ENCODE results near the gene BARHL1. TPM values are rescaled to one million over a fixed set of nuclear protein-coding genes. Genes with fewer than 3 reads are reported as not detected.

BARHL1 gene
- total RNA-seq, 2 experiments from 2014 or later = not detected

GRCh38 chr9:132614324-132614723, 31.9 kb downstream of the BARHL1 start:
- BruUV-seq (replicated peaks) = no TSS peak
- POLR2A ChIA-PET = interaction anchor here (0.8 kb wide), 1 partner anchor 74 kb away, joined by 3 read pairs; no protein-coding TSS in a partner anchor
- Histone ChIP-seq H2AFZ (ENCODE audit: low read length) (no peak overlapping the region), H3K9me2 (ENCODE audit: insufficient read depth, low read length) (no peaks in the 10 kb centered on the region), H3K79me2 (ENCODE audit: insufficient read depth, low read depth, low read length) (no peaks in the 10 kb centered on the region), H3K4me2 (ENCODE audit: low read length) (no peak overlapping the region), H3K27ac (ENCODE audit: low read depth, low read length, poor library complexity, severe bottlenecking) (no peak overlapping the region), H3K9me3 (ENCODE audit: low read length) (no peaks in the 10 kb centered on the region), H3K4me3 (ENCODE audit: low read depth, low read length, poor library complexity, severe bottlenecking) (no peak overlapping the region), H4K20me1 (ENCODE audit: insufficient read depth, low read length) (no peaks in the 10 kb centered on the region), H3K4me1 (ENCODE audit: insufficient read depth, low read length, poor library complexity, severe bottlenecking) (no peaks in the 10 kb centered on the region), H3K36me3 (ENCODE audit: insufficient read depth, low read length) (peaks cover 96% of the 10 kb centered on the region)
- CTCF ChIA-PET (ENCODE audit: unreplicated experiment) = no interaction called here
- DNase-seq (ENCODE audit: low spot score) = no peak
- intact Hi-C loops (cut with micrococcal nuclease; ENCODE audit: unreplicated experiment) = no loop called here
- no peak for TF ChIP-seq EZH2phosphoT487 (IDR thresholded peaks at IDR 0.05; ENCODE audit: borderline replicate concordance, low read depth, low read length)
- TF ChIP-seq, protein P1, sequence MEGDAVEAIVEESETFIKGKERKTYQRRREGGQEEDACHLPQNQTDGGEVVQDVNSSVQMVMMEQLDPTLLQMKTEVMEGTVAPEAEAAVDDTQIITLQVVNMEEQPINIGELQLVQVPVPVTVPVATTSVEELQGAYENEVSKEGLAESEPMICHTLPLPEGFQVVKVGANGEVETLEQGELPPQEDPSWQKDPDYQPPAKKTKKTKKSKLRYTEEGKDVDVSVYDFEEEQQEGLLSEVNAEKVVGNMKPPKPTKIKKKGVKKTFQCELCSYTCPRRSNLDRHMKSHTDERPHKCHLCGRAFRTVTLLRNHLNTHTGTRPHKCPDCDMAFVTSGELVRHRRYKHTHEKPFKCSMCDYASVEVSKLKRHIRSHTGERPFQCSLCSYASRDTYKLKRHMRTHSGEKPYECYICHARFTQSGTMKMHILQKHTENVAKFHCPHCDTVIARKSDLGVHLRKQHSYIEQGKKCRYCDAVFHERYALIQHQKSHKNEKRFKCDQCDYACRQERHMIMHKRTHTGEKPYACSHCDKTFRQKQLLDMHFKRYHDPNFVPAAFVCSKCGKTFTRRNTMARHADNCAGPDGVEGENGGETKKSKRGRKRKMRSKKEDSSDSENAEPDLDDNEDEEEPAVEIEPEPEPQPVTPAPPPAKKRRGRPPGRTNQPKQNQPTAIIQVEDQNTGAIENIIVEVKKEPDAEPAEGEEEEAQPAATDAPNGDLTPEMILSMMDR (conservative IDR thresholded peaks at IDR 0.05; ENCODE audit: low read length) = no peak

DNA sequence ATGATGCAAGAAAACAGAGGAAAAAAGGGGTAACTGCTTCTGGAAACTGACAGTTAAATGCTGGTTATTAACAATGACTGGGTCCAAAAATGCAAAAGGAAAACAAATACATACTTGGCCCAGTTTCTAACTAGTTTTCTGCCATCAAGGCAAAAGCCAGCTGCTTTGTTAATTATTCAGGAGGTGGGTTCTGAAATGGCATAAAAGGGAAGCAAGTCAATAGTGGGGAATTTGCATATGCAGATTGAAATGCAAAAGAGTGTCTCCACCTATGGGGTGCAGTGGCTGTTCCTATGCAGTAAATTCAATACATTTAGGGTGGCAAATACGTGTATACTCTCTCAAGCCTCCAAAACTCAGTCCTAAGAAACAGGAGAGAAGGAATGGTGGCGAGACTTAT, 33.4 kb downstream of the BARHL1 start:
- no peak for DNase-seq (ENCODE audit: low spot score)
- Histone ChIP-seq H3K9me3 (ENCODE audit: low read length) (no peaks in the 10 kb centered on the region), H3K36me3 (ENCODE audit: insufficient read depth, low read length) (peaks cover 96% of the 10 kb centered on the region), H3K4me2 (ENCODE audit: low read length) (no peak overlapping the region), H4K20me1 (ENCODE audit: insufficient read depth, low read length) (no peaks in the 10 kb centered on the region), H3K27ac (ENCODE audit: low read depth, low read length, poor library complexity, severe bottlenecking) (no peak overlapping the region), H2AFZ (ENCODE audit: low read length) (no peak overlapping the region), H3K4me1 (ENCODE audit: insufficient read depth, low read length, poor library complexity, severe bottlenecking) (no peaks in the 10 kb centered on the region), H3K79me2 (ENCODE audit: insufficient read depth, low read depth, low read length) (no peaks in the 10 kb centered on the region), H3K4me3 (ENCODE audit: low read depth, low read length, poor library complexity, severe bottlenecking) (no peak overlapping the region), H3K9me2 (ENCODE audit: insufficient read depth, low read length) (no peaks in the 10 kb centered on the region)
- TF ChIP-seq EZH2phosphoT487 (IDR thresholded peaks at IDR 0.05; ENCODE audit: borderline replicate concordance, low read depth, low read length) = no peak
- TF ChIP-seq, protein P1 (conservative IDR thresholded peaks at IDR 0.05; ENCODE audit: low read length) = no peak
- ChIA-PET POLR2A (no interaction called here), CTCF (ENCODE audit: unreplicated experiment) (no interaction called here)
- intact Hi-C loops (cut with micrococcal nuclease; ENCODE audit: unreplicated experiment) = no loop called here
- BruUV-seq (replicated peaks) = no TSS peak

DNA sequence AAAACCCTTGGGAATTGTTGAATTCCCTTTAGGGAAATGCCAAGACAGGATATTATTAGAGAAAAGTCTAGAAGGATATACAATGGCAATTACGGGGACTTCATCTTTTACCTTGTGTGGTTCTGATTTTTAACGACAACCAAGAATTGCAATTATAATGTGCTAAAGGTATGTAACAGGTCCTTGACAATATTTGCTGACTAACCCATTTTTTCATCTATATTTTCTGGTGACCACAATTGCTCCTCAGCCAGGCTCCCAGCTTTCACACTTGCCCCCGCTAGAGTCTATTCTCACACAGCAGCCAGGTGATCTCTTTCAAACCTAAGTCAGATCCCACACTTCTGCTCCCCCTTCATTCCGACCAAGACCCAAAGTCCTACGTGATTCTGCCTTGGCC, 34.3 kb downstream of the BARHL1 start:
- no peak for DNase-seq (ENCODE audit: low spot score)
- Histone ChIP-seq H4K20me1 (ENCODE audit: insufficient read depth, low read length) (no peaks in the 10 kb centered on the region), H3K4me2 (ENCODE audit: low read length) (no peak overlapping the region), H3K4me3 (ENCODE audit: low read depth, low read length, poor library complexity, severe bottlenecking) (no peak overlapping the region), H3K79me2 (ENCODE audit: insufficient read depth, low read depth, low read length) (no peaks in the 10 kb centered on the region), H3K36me3 (ENCODE audit: insufficient read depth, low read length) (peaks cover 92% of the 10 kb centered on the region), H3K4me1 (ENCODE audit: insufficient read depth, low read length, poor library complexity, severe bottlenecking) (no peaks in the 10 kb centered on the region), H3K9me3 (ENCODE audit: low read length) (no peaks in the 10 kb centered on the region), H3K27ac (ENCODE audit: low read depth, low read length, poor library complexity, severe bottlenecking) (no peak overlapping the region), H2AFZ (ENCODE audit: low read length) (no peak overlapping the region), H3K9me2 (ENCODE audit: insufficient read depth, low read length) (no peaks in the 10 kb centered on the region)
- no TSS peak for BruUV-seq (replicated peaks)
- CTCF ChIA-PET (ENCODE audit: unreplicated experiment) = no interaction called here
- intact Hi-C loops (cut with micrococcal nuclease; ENCODE audit: unreplicated experiment) = no loop called here
- TF ChIP-seq, protein P1 (conservative IDR thresholded peaks at IDR 0.05; ENCODE audit: low read length) = no peak
- TF ChIP-seq EZH2phosphoT487 (IDR thresholded peaks at IDR 0.05; ENCODE audit: borderline replicate concordance, low read depth, low read length) = no peak
- POLR2A ChIA-PET = no interaction called here

Measured in OCI-LY7 (cell line).